H1 (cell line): Measurements from ENCODE around the gene RRM1. TPM values are rescaled to one million over a fixed set of nuclear protein-coding genes. Genes with fewer than 3 reads are reported as not detected.

Experiments
- CTCF ChIA-PET: fragments of 300-600 bp; sonication (Branson Sonifier 250); formaldehyde crosslinking; loops from one replicate; lab custom pipeline; 2021; ENCODE audit not compliant: partially characterized antibody; lab: Charles Lee
- POLR2A ChIA-PET: fragments of 300-600 bp; sonication (Branson Sonifier 250); formaldehyde crosslinking; loops from one replicate; lab custom pipeline; 2021; ENCODE audit warnings: inconsistent platforms; ENCODE audit not compliant: partially characterized antibody; lab: Charles Lee
- DNase-seq, 2 experiments: peaks; one replicate each; pipeline versions ENCODE4 v3.0.0 to v3.0.0-alpha.2; 2010 to 2022; ENCODE audit warnings: low spot score in 2 of 2, low read depth in 1 of 2, mixed read lengths in 1 of 2
- FAIRE-seq: peaks from 2 replicates; lab custom pipeline; 2011; peaks lifted over from hg19 to GRCh38; lab: Jason Lieb, UNC
- H2AFZ ChIP-seq: 2 replicates; pipeline ENCODE4 v1.8.1; 2012; ENCODE audit warnings: low read length, inconsistent platforms
- H2AK5ac ChIP-seq: 2 replicates; pipeline ENCODE4 v1.6.1; 2013; ENCODE audit warnings: low read depth, low read length
- H2BK120ac ChIP-seq: replicated peaks from 2 replicates; pipeline ENCODE3; 2013; ENCODE audit warnings: low read depth, low read length, inconsistent platforms
- H2BK12ac ChIP-seq: 2 replicates; pipeline ENCODE4 v1.6.1; 2013; ENCODE audit warnings: low read depth, low read length
- H2BK15ac ChIP-seq: 2 replicates; pipeline ENCODE4 v1.6.1; 2013; ENCODE audit warnings: low read length
- H2BK20ac ChIP-seq: 2 replicates; pipeline ENCODE4 v1.6.1; 2013; ENCODE audit warnings: low read length
- H2BK5ac ChIP-seq: 2 replicates; pipeline ENCODE4 v1.6.1; 2013; ENCODE audit warnings: low read depth, low read length
- H3K14ac ChIP-seq: 2 replicates; pipeline ENCODE4 v1.6.1; 2013; ENCODE audit warnings: inconsistent platforms; ENCODE audit not compliant: insufficient read length
- H3K18ac ChIP-seq: 2 replicates; pipeline ENCODE4 v1.6.1; 2013; ENCODE audit warnings: low read length; ENCODE audit errors: extremely low read depth
- H3K23ac ChIP-seq: 2 replicates; pipeline ENCODE4 v1.6.1; 2013; ENCODE audit warnings: inconsistent platforms; ENCODE audit not compliant: insufficient read length
- H3K23me2 ChIP-seq: 2 replicates; pipeline ENCODE4 v1.6.1; 2013; ENCODE audit warnings: low read depth, low read length
- H3K27ac ChIP-seq: 2 replicates; pipeline ENCODE4 v1.6.1; 2011; ENCODE audit warnings: low read depth, low read length, inconsistent platforms
- H3K27me3 ChIP-seq, 4 experiments: replicated peaks in 1 of 4; 1 replicate in 1 of 4; 2 replicates in 3 of 4; pipeline versions ENCODE4 v1.6.1 to v1.8.1; 2011 to 2013; ENCODE audit warnings: low read length in 3 of 4, mild to moderate bottlenecking in 3 of 4, inconsistent platforms in 2 of 4, mixed read lengths in 2 of 4, moderate library complexity in 1 of 4; ENCODE audit not compliant: control insufficient read depth in 3 of 4, insufficient read depth in 3 of 4; ENCODE audit errors: extremely low read depth in 1 of 4
- H3K36me3 ChIP-seq, 4 experiments: 2 replicates each; pipeline versions ENCODE4 v1.6.1 to v1.8.1; 2011 to 2013; ENCODE audit warnings: mild to moderate bottlenecking in 4 of 4, low read length in 3 of 4, moderate library complexity in 2 of 4, control low read depth in 1 of 4, inconsistent platforms in 1 of 4; ENCODE audit not compliant: insufficient read depth in 4 of 4, control insufficient read depth in 2 of 4
- H3K4ac ChIP-seq: replicated peaks from 2 replicates; pipeline ENCODE3; 2013; ENCODE audit warnings: low read length, low read depth, mixed read lengths, inconsistent platforms; ENCODE audit not compliant: insufficient read length
- H3K4me1 ChIP-seq, 4 experiments: replicated peaks in 1 of 4; 1 replicate in 1 of 4; 2 replicates in 3 of 4; pipeline versions ENCODE4 v1.6.1 to v1.8.1; 2011 to 2013; ENCODE audit warnings: low read length in 3 of 4, inconsistent platforms in 2 of 4, mixed read lengths in 1 of 4; ENCODE audit not compliant: insufficient read depth in 4 of 4, control insufficient read depth in 3 of 4
- H3K4me2 ChIP-seq, 2 experiments: 2 replicates each; pipeline versions ENCODE4 v1.6.1 to v1.8.1; 2011 to 2013; ENCODE audit warnings: low read depth in 2 of 2, low read length in 2 of 2, control low read depth in 1 of 2, inconsistent platforms in 1 of 2, mild to moderate bottlenecking in 1 of 2; ENCODE audit not compliant: insufficient read depth in 1 of 2
- H3K4me3 ChIP-seq, 4 experiments: fragments of 200-600, 300-600 bp in 1 of 4; sonication (generic), shearing (Covaris generic), sonication (Bioruptor Twin) in 1 of 4; 2 replicates each; pipeline versions ENCODE4 v1.5.1 to v1.8.1; 2011 to 2016; ENCODE audit warnings: low read length in 4 of 4, low read depth in 3 of 4, control low read depth in 2 of 4, inconsistent platforms in 2 of 4, mild to moderate bottlenecking in 2 of 4, mixed read lengths in 1 of 4, moderate library complexity in 1 of 4; ENCODE audit not compliant: insufficient read depth in 2 of 4; ENCODE audit errors: extremely low read depth in 1 of 4
- H3K56ac ChIP-seq: replicated peaks from 2 replicates; pipeline ENCODE3; 2013; ENCODE audit warnings: low read depth, mild to moderate bottlenecking, mixed read lengths, low read length, inconsistent platforms; ENCODE audit not compliant: insufficient read length
- H3K79me1 ChIP-seq: 2 replicates; pipeline ENCODE4 v1.6.1; 2013; ENCODE audit warnings: low read depth, low read length, control low read depth
- H3K79me2 ChIP-seq, 2 experiments: 2 replicates each; pipeline versions ENCODE4 v1.6.1 to v1.8.1; 2012 to 2013; ENCODE audit warnings: low read length in 2 of 2, mild to moderate bottlenecking in 2 of 2, inconsistent platforms in 1 of 2; ENCODE audit not compliant: insufficient read depth in 2 of 2, control insufficient read depth in 1 of 2
- H3K9ac ChIP-seq, 4 experiments: replicated peaks in 1 of 4; 1 replicate in 1 of 4; 2 replicates in 3 of 4; pipeline versions ENCODE4 v1.6.1 to v1.8.1; 2011 to 2013; ENCODE audit warnings: low read depth in 3 of 4, low read length in 3 of 4, control low read depth in 2 of 4, mild to moderate bottlenecking in 2 of 4, moderate library complexity in 2 of 4, inconsistent platforms in 1 of 4; ENCODE audit errors: extremely low read depth in 1 of 4
- H3K9me3 ChIP-seq, 2 experiments: 2 replicates each; pipeline versions ENCODE4 v1.6.1 to v1.8.1; 2012 to 2013; ENCODE audit warnings: mild to moderate bottlenecking in 2 of 2, moderate library complexity in 2 of 2, control low read depth in 1 of 2, inconsistent platforms in 1 of 2, low read depth in 1 of 2, low read length in 1 of 2, mixed read lengths in 1 of 2; ENCODE audit not compliant: insufficient read depth in 2 of 2
- H4K20me1 ChIP-seq, 2 experiments: replicated peaks in 1 of 2; 2 replicates each; pipeline versions ENCODE3 to v1.8.1; 2011 to 2013; ENCODE audit warnings: inconsistent platforms in 2 of 2, low read length in 2 of 2, mild to moderate bottlenecking in 1 of 2; ENCODE audit not compliant: insufficient read depth in 2 of 2, control insufficient read depth in 1 of 2
- H4K5ac ChIP-seq: 2 replicates; pipeline ENCODE4 v1.6.1; 2013; ENCODE audit warnings: low read length, low read depth, mixed read lengths, inconsistent platforms; ENCODE audit not compliant: insufficient read length
- H4K8ac ChIP-seq: 2 replicates; pipeline ENCODE4 v1.8.0; 2013; ENCODE audit warnings: mild to moderate bottlenecking, moderate library complexity, low read length, inconsistent platforms; ENCODE audit not compliant: insufficient read depth; ENCODE audit errors: extremely low read depth
- H4K91ac ChIP-seq: replicated peaks from 2 replicates; pipeline ENCODE3; 2013; ENCODE audit warnings: low read length, mixed read lengths, inconsistent platforms; ENCODE audit not compliant: insufficient read length
- CEBPB ChIP-seq: IDR thresholded peaks from 2 replicates; pipeline ENCODE4 v1.6.1; 2012; ENCODE audit warnings: low read depth, low read length
- EP300 ChIP-seq, 2 experiments: IDR thresholded peaks; 1 replicate in 1 of 2; 2 replicates in 1 of 2; pipeline ENCODE4 v1.6.1; 2011 to 2012; ENCODE audit warnings: low read depth in 2 of 2, low read length in 2 of 2, mild to moderate bottlenecking in 2 of 2, borderline replicate concordance in 1 of 2, inconsistent platforms in 1 of 2, moderate library complexity in 1 of 2
- GABPA ChIP-seq: IDR thresholded peaks from 2 replicates; pipeline ENCODE4 v1.6.1; 2011; ENCODE audit warnings: mild to moderate bottlenecking, low read length, moderate library complexity, borderline replicate concordance; ENCODE audit not compliant: insufficient read depth
- HDAC2 ChIP-seq, 2 experiments: fragments of 300-600 bp in 1 of 2; sonication (generic) in 1 of 2; IDR thresholded peaks; 2 replicates each; pipeline ENCODE4 v1.6.1; 2011 to 2012; ENCODE audit warnings: low read depth in 2 of 2, low read length in 2 of 2, mild to moderate bottlenecking in 2 of 2, moderate library complexity in 2 of 2, borderline replicate concordance in 1 of 2, inconsistent platforms in 1 of 2
- HDAC6 ChIP-seq: IDR thresholded peaks from one replicate; pipeline ENCODE4 v1.7.1; 2012; ENCODE audit warnings: low read depth, mild to moderate bottlenecking, inconsistent platforms, low read length, moderate library complexity
- KDM4A ChIP-seq: IDR thresholded peaks from one replicate; pipeline ENCODE4 v1.7.1; 2012; ENCODE audit warnings: low read depth, mild to moderate bottlenecking, moderate library complexity, low read length, inconsistent platforms; ENCODE audit not compliant: severe bottlenecking
- MAFK ChIP-seq: IDR thresholded peaks from 2 replicates; pipeline ENCODE4 v1.6.1; 2012; ENCODE audit warnings: low read depth, mild to moderate bottlenecking, improper control_type of control experiment, low read length
- POLR2A ChIP-seq, 2 experiments: IDR thresholded peaks; 1 replicate in 1 of 2; 2 replicates in 1 of 2; pipeline ENCODE4 v1.6.1; 2011; ENCODE audit warnings: low read depth in 2 of 2, low read length in 2 of 2, mild to moderate bottlenecking in 2 of 2; ENCODE audit errors: control extremely low read depth in 1 of 2
- POLR2AphosphoS5 ChIP-seq: IDR thresholded peaks from 2 replicates; pipeline ENCODE4 v1.6.1; 2011; ENCODE audit warnings: low read depth, low read length
- RXRA ChIP-seq: IDR thresholded peaks from 2 replicates; pipeline ENCODE4 v1.6.1; 2011; ENCODE audit warnings: low read depth, mild to moderate bottlenecking, low read length, moderate library complexity; ENCODE audit not compliant: insufficient read depth
- SIRT6 ChIP-seq: IDR thresholded peaks from one replicate; pipeline ENCODE4 v1.7.1; 2012; ENCODE audit warnings: low read length, inconsistent platforms
- SP1 ChIP-seq: IDR thresholded peaks from 2 replicates; pipeline ENCODE4 v1.6.1; 2011; ENCODE audit warnings: low read depth, low read length
- SRF ChIP-seq: IDR thresholded peaks from 2 replicates; pipeline ENCODE4 v1.6.1; 2011; ENCODE audit warnings: mild to moderate bottlenecking, low read depth, low read length, moderate library complexity
- TEAD4 ChIP-seq: IDR thresholded peaks from 2 replicates; pipeline ENCODE4 v1.6.1; 2012; ENCODE audit warnings: low read depth, low read length, inconsistent platforms, mixed read lengths
- WGBS, 2 experiments: shearing (Covaris generic) in 1 of 2; methylation state at CpG; one replicate each; pipeline versions ENCODE4 v1.1.6 to v1.1.7; 2013 to 2015; ENCODE audit warnings: low lambda C conversion rate in 2 of 2, mixed read lengths in 2 of 2, inconsistent platforms in 1 of 2, low coverage in 1 of 2, missing lambda C conversion rate in 1 of 2; ENCODE audit not compliant: insufficient replicate concordance in 2 of 2, insufficient coverage in 1 of 2, insufficient read length in 1 of 2; ENCODE audit errors: extremely low coverage in 1 of 2, missing lambda C conversion rate in 1 of 2; 5-methylcytosine and 5-hydroxymethylcytosine counted together
- polyA plus RNA-seq, 7 experiments: library from polyadenylated mRNA; depleted of rRNA in 3 of 7; stranded (reverse) in 5 of 7; unstranded in 2 of 7; fragments of >200 nt in 5 of 7; fragments of 200-250 nt in 2 of 7; gene quantifications; 1 replicate in 5 of 7; 2 replicates in 1 of 7; 4 replicates in 1 of 7; pipeline versions ENCODE4 v1.2.1 to v1.2.3, GENCODE V29; 2011 to 2013; ENCODE audit warnings: missing spikeins in 2 of 7, mixed read lengths in 2 of 7
- total RNA-seq: library from RNA; stranded (reverse); fragmentation: NEBNext Ultra II Directional; extraction: Animal tissue kit (Norgen Biotek cat#: 25700); gene quantifications from 2 replicates; pipeline ENCODE4 v1.2.1, GENCODE V29; 2021
- TF ChIP-seq, protein P1 (sequence below): IDR thresholded peaks from 2 replicates; pipeline ENCODE4 v1.6.1; 2011; ENCODE audit warnings: low read depth, mild to moderate bottlenecking, low read length; ENCODE audit not compliant: insufficient read depth

RRM1 gene
- total and polyA plus RNA-seq, 2 of the 8 experiments (the other 6 are each of a cell fraction or from before 2014, with no cell fraction given): 63.6 to 126 TPM

DNA sequence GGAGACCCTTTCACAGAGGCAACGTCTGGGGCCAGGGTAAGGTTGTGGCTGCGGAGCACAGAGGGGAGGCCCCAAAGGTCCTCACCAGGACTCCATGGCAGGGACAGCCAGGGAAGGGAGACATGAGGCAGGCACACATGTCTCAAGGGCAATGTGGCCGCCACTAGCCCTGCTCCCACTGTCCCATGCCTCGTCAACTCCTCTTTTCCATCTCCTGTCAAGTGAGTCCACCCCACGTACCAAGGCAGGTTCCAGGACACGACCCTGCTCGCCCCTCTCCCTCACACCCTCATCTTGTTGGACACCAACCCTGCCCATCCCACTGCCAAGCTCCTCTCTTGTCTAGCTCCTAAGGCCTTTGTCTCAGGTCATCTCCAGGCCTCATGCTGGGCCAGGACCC is 73.2 kb downstream of the RRM1 start:
- Histone ChIP-seq H3K79me1 (no peaks in the 10 kb centered on the region), H3K9me3 (0 out of 4 replicates have a peak, but pooled peaks cover 0 to 2% of the 10 kb centered on the region in 2 experiments), H3K4me3 (no peak overlapping the region), H4K8ac (no peak overlapping the region), H3K79me2 (no peaks in the 10 kb centered on the region), H4K5ac (no peak overlapping the region), H2BK12ac (no peak overlapping the region), H3K18ac (no peak overlapping the region), H3K27me3 (peaks cover 0 to 3% (median 0%) of the 10 kb centered on the region in 4 experiments; a peak in 1 of 7 replicates), H3K36me3 (no peaks in the 10 kb centered on the region), H4K91ac (no peak overlapping the region), H3K56ac (no peak overlapping the region), H4K20me1 (no peaks in the 10 kb centered on the region), H2AK5ac (no peak overlapping the region), H2AFZ (no peak overlapping the region), H3K23ac (no peak overlapping the region), H3K4me1 (no peaks in the 10 kb centered on the region), H3K4me2 (no peak overlapping the region), H3K27ac (no peak overlapping the region), H2BK5ac (no peak overlapping the region), H2BK120ac (no peak overlapping the region), H3K9ac (no peak overlapping the region), H3K23me2 (no peaks in the 10 kb centered on the region), H2BK15ac (no peak overlapping the region), H3K4ac (no peak overlapping the region), H2BK20ac (no peak overlapping the region), H3K14ac (no peak overlapping the region)
- POLR2A ChIA-PET: no interaction called here
- FAIRE-seq (no peak), DNase-seq (no peak)
- 88% methylated on average over 7 of the region's 7 CpGs; no CpG with 5 or more reads in 1 of the 2 experiments for WGBS, 2 experiments
- CTCF ChIA-PET: interaction anchor here (1.4 kb wide), 1 partner anchor 19 kb away, joined by 4 read pairs; no protein-coding TSS in a partner anchor
- no peak for TF ChIP-seq MAFK
- no peak for TF ChIP-seq POLR2AphosphoS5
- TF ChIP-seq SIRT6: no peak
- no peak for TF ChIP-seq KDM4A
- TF ChIP-seq TEAD4: no peak
- no peak for TF ChIP-seq SP1
- TF ChIP-seq HDAC6: no peak
- TF ChIP-seq, protein P1, sequence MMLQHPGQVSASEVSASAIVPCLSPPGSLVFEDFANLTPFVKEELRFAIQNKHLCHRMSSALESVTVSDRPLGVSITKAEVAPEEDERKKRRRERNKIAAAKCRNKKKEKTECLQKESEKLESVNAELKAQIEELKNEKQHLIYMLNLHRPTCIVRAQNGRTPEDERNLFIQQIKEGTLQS: no peak
- TF ChIP-seq EP300 (IDR thresholded peaks at IDR 0.05; ENCODE audit: borderline replicate concordance in 1 of 2, low read depth in 2 of 2, low read length in 2 of 2): no peak
- no peak for TF ChIP-seq CEBPB
- TF ChIP-seq RXRA: no peak
- no peak for TF ChIP-seq GABPA
- no peak for TF ChIP-seq HDAC2 (IDR thresholded peaks at IDR 0.05; ENCODE audit: borderline replicate concordance in 1 of 2, low read depth in 2 of 2, low read length in 2 of 2)
- no peak for TF ChIP-seq POLR2A (IDR thresholded peaks at IDR 0.05; ENCODE audit: control extremely low read depth in 1 of 2, low read depth in 2 of 2, low read length in 2 of 2)
- no peak for TF ChIP-seq SRF
